ENCODE data around the gene BAIAP3. TPM values are rescaled to one million over a fixed set of nuclear protein-coding genes. Genes with fewer than 3 reads are reported as not detected.

Gene BAIAP3
- total and polyA plus RNA-seq, 12 donors: 0.79 to 129 (median 16.3) TPM

GRCh38 chr16:1330931-1331711 lies 2.3 kb upstream of the BAIAP3 start:
- TF ChIP-seq POLR2A (IDR thresholded peaks at IDR 0.05): no peak
- TF ChIP-seq, protein P1, sequence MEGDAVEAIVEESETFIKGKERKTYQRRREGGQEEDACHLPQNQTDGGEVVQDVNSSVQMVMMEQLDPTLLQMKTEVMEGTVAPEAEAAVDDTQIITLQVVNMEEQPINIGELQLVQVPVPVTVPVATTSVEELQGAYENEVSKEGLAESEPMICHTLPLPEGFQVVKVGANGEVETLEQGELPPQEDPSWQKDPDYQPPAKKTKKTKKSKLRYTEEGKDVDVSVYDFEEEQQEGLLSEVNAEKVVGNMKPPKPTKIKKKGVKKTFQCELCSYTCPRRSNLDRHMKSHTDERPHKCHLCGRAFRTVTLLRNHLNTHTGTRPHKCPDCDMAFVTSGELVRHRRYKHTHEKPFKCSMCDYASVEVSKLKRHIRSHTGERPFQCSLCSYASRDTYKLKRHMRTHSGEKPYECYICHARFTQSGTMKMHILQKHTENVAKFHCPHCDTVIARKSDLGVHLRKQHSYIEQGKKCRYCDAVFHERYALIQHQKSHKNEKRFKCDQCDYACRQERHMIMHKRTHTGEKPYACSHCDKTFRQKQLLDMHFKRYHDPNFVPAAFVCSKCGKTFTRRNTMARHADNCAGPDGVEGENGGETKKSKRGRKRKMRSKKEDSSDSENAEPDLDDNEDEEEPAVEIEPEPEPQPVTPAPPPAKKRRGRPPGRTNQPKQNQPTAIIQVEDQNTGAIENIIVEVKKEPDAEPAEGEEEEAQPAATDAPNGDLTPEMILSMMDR (IDR thresholded peaks at IDR 0.05): peak in 1 of 6 experiments; percentile 18
- 47 to 56% (median 48%) methylated on average over 4 to 22 of the region's 22 CpGs for WGBS, 4 donors
- Histone ChIP-seq H3K4me1 (replicated peaks in 1 of 2) (peaks cover 10 to 32% of the 10 kb centered on the region in 2 donors), H3K9me3 (replicated peaks in 1 of 3) (no peaks in the 10 kb centered on the region), H3K4me3 (peak overlapping the region in 1 of 4 donors; percentile 70), H3K36me3 (replicated peaks in 1 of 2) (no peaks in the 10 kb centered on the region), H3K27ac (peak overlapping the region in 2 of 5 donors; percentile 5 to 52), H3K27me3 (peaks cover 9% of the 10 kb centered on the region)
- intact Hi-C loops (cut with DNase I): no loop called here
- no peak for DNase-seq

DNA sequence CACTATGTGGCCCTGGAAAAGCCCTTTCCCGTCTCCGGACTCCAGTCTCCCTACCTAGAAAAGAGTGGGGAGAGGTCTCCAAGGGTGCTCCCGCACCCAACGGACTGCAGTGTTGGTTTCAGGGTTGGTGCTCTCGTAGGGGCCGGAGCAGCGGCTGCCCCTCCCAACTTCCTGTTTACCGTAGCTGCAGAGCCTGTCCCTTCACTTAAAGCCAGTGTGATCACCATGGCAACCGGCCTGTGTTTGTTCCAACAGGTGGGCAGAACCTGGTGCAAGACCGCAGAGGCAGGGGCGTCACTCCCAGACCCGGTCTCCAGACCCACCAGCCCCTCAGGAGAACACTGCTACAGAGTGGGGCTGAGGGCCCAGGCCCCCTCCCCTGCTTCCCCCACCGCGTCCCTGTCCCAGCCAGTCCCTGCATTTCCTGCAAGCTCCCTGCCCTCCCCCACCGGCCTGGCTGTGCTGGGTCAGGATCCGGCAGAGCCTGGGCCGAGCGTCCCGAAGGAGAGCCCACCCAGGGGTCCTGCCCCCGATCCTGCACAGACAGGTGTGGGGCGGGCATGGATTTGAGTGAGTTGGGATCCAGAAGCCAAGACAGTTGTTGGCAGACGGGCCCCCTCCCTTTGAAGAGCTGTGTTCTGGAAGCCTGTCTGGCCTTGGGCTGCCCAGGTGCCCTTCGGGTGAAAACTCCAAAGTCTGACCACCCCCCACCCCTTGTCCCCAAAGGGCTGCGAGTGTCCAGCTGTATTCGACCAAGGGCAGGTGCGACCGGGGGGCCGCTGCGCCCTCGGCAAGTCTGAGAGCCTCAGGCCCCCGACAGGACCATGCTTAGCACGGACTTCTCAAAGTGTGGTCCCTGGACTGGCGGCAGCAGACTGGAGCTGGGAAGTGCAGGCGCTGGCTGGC lies 1.5 kb upstream of the BAIAP3 start:
- peak in 5 of 7 donors; percentile 49 to 91 (median 52) for DNase-seq
- intact Hi-C loops (cut with DNase I): no loop called here
- 5 to 26% (median 7%) methylated on average over 8 to 34 of the region's 34 CpGs for WGBS, 4 donors
- TF ChIP-seq, protein P1 (IDR thresholded peaks at IDR 0.05): no peak
- TF ChIP-seq POLR2A (IDR thresholded peaks at IDR 0.05): no peak
- Histone ChIP-seq H3K4me3 (peak overlapping the region in 1 of 4 donors; percentile 70), H3K27me3 (peaks cover 9% of the 10 kb centered on the region), H3K4me1 (replicated peaks in 1 of 2) (peaks cover 10 to 32% of the 10 kb centered on the region in 2 donors), H3K27ac (peak overlapping the region in 2 of 5 donors; percentile 39 to 52), H3K9me3 (replicated peaks in 1 of 3) (no peaks in the 10 kb centered on the region), H3K36me3 (replicated peaks in 1 of 2) (no peaks in the 10 kb centered on the region)

GRCh38 chr16:1332618-1333148 lies 762 bp upstream of the BAIAP3 start:
- H3K4me1 ChIP-seq (replicated peaks in 1 of 2): peaks cover 10 to 32% of the 10 kb centered on the region in 2 donors
- H3K27ac ChIP-seq: peak overlapping the region in 1 of 5 donors; percentile 52
- TF ChIP-seq POLR2A (IDR thresholded peaks at IDR 0.05): no peak
- TF ChIP-seq, protein P1 (IDR thresholded peaks at IDR 0.05): no peak
- intact Hi-C loops (cut with DNase I): no loop called here
- peak overlapping the region in 1 of 4 donors; percentile 70 for H3K4me3 ChIP-seq
- H3K27me3 ChIP-seq: peaks cover 9% of the 10 kb centered on the region
- 4 to 7% (median 7%) methylated on average over 18 to 26 of the region's 26 CpGs for WGBS, 4 donors
- no peaks in the 10 kb centered on the region for H3K9me3 ChIP-seq (replicated peaks in 1 of 3)
- no peaks in the 10 kb centered on the region for H3K36me3 ChIP-seq (replicated peaks in 1 of 2)
- no peak for DNase-seq
